Activated naive CD4-positive, alpha-beta T cell treated with anti-CD3 and anti-CD28 coated beads, Interleukin-2, amount 50 U/mL, for 72 hours (primary cell): ENCODE measurements around the gene ZNF341. TPM values are rescaled to one million over a fixed set of nuclear protein-coding genes. Genes with fewer than 3 reads are reported as not detected.
"Not testable (repeated sequence)": the region's sequence is repeated elsewhere in the genome, so short reads cannot be mapped to it uniquely, and the experiment has no call there.

Experiments used
- ATAC-seq, 2 donors: fragments of 150-1000 bp; cut with Tn5 transposase; 2 replicates each; pipeline ENCODE4 v1.10.0; 2021; ENCODE audit warnings: mild to moderate bottlenecking in 2 of 2, moderate library complexity in 2 of 2
- DNase-seq, 2 donors: peaks; one replicate each; pipeline ENCODE4 v3.0.0; 2021 to 2022; ENCODE audit warnings: low spot score in 2 of 2
- H3K27ac Mint-ChIP-seq, 2 donors: one replicate each; pipeline ENCODE4 v1.8.0; 2022; ENCODE audit warnings: mild to moderate bottlenecking in 2 of 2, mixed read lengths in 2 of 2
- H3K36me3 Mint-ChIP-seq, 2 donors: one replicate each; pipeline ENCODE4 v1.8.0; 2022; ENCODE audit warnings: mixed read lengths in 2 of 2
- H3K9me3 Mint-ChIP-seq, 2 donors: one replicate each; pipeline ENCODE4 v1.8.0; 2022; ENCODE audit warnings: mixed read lengths in 2 of 2
- total RNA-seq, 2 donors: library from RNA; stranded (reverse); gene quantifications; one replicate each; pipeline ENCODE4 v1.2.3, GENCODE V29; 2022

Gene ZNF341
- total RNA-seq, 2 donors from 2014 or later = 6.3 to 7.2 TPM

GRCh38 chr20:33697129-33697528 is 34.7 kb upstream of the ZNF341 start:
- Mint-ChIP-seq H3K36me3 (peaks cover 0 to 5% of the 10 kb centered on the region in 2 donors), H3K27ac (no peak overlapping the region), H3K9me3 (no peaks in the 10 kb centered on the region)
- DNase-seq (no peak), ATAC-seq (no peak)

- H3K27ac Mint-ChIP-seq, ATAC-seq, H3K36me3 Mint-ChIP-seq, H3K9me3 Mint-ChIP-seq, DNase-seq: not testable (repeated sequence)
These were observed 32.8 kb upstream of the ZNF341 start for GRCh38 chr20:33698966-33699365.

- not testable (repeated sequence) for H3K27ac Mint-ChIP-seq, H3K36me3 Mint-ChIP-seq, H3K9me3 Mint-ChIP-seq, DNase-seq, ATAC-seq
These were observed 30.9 kb upstream of the ZNF341 start for GRCh38 chr20:33700696-33701441.

- no peak overlapping the region for H3K27ac Mint-ChIP-seq
- peaks cover 0 to 5% of the 10 kb centered on the region in 2 donors for H3K36me3 Mint-ChIP-seq
- DNase-seq (no peak), ATAC-seq (no peak)
- H3K9me3 Mint-ChIP-seq = no peaks in the 10 kb centered on the region
These were observed 30.0 kb upstream of the ZNF341 start for GRCh38 chr20:33701629-33702450.

- H3K36me3 Mint-ChIP-seq = peaks cover 0 to 5% of the 10 kb centered on the region in 2 donors
- DNase-seq = no peak
- H3K27ac Mint-ChIP-seq = peak overlapping the region in 1 of 2 donors; percentile 44
- ATAC-seq = no peak
- no peaks in the 10 kb centered on the region for H3K9me3 Mint-ChIP-seq
These were observed 28.9 kb upstream of the ZNF341 start for GRCh38 chr20:33702861-33703260.

- DNase-seq (no peak), ATAC-seq (no peak)
- Mint-ChIP-seq H3K27ac (peak overlapping the region in 1 of 2 donors; percentile 57), H3K9me3 (no peaks in the 10 kb centered on the region), H3K36me3 (peaks cover 0 to 2% of the 10 kb centered on the region in 2 donors)
These were observed 28.2 kb upstream of the ZNF341 start for GRCh38 chr20:33703498-33704137.

GRCh38 chr20:33704197-33704924 is 27.4 kb upstream of the ZNF341 start:
- Mint-ChIP-seq H3K9me3 (no peaks in the 10 kb centered on the region), H3K36me3 (no peaks in the 10 kb centered on the region), H3K27ac (no peak overlapping the region)
- ATAC-seq = no peak
- no peak for DNase-seq

- DNase-seq = no peak
- H3K36me3 Mint-ChIP-seq = no peaks in the 10 kb centered on the region
- H3K27ac Mint-ChIP-seq = no peak overlapping the region
- no peak for ATAC-seq
- no peaks in the 10 kb centered on the region for H3K9me3 Mint-ChIP-seq
These were observed 24.1 kb upstream of the ZNF341 start for GRCh38 chr20:33707668-33708067.

GRCh38 chr20:33709398-33709797 is 22.4 kb upstream of the ZNF341 start:
- DNase-seq = no peak
- H3K36me3 Mint-ChIP-seq = no peaks in the 10 kb centered on the region
- peak; percentile 55 to 79 for ATAC-seq
- H3K27ac Mint-ChIP-seq = no peak overlapping the region
- H3K9me3 Mint-ChIP-seq = no peaks in the 10 kb centered on the region

GRCh38 chr20:33709905-33710541 is 21.8 kb upstream of the ZNF341 start:
- ATAC-seq (peak in 1 of 2 donors; percentile 35), DNase-seq (no peak)
- no peak overlapping the region for H3K27ac Mint-ChIP-seq
- no peaks in the 10 kb centered on the region for H3K9me3 Mint-ChIP-seq
- H3K36me3 Mint-ChIP-seq = no peaks in the 10 kb centered on the region

GRCh38 chr20:33710681-33711445 is 20.9 kb upstream of the ZNF341 start:
- ATAC-seq = no peak
- Mint-ChIP-seq H3K9me3 (no peaks in the 10 kb centered on the region), H3K36me3 (no peaks in the 10 kb centered on the region), H3K27ac (peak overlapping the region; percentile 27 to 76)
- DNase-seq = no peak

GRCh38 chr20:33711446-33711738 is 20.4 kb upstream of the ZNF341 start:
- Mint-ChIP-seq H3K36me3 (no peaks in the 10 kb centered on the region), H3K9me3 (no peaks in the 10 kb centered on the region), H3K27ac (peak overlapping the region in 1 of 2 donors; percentile 27)
- DNase-seq = no peak
- ATAC-seq = no peak

- H3K27ac Mint-ChIP-seq = peak overlapping the region in 1 of 2 donors; percentile 25
- no peak for DNase-seq
- no peak for ATAC-seq
- no peaks in the 10 kb centered on the region for H3K36me3 Mint-ChIP-seq
- no peaks in the 10 kb centered on the region for H3K9me3 Mint-ChIP-seq
These were observed 17.9 kb upstream of the ZNF341 start for GRCh38 chr20:33713865-33714367.

GRCh38 chr20:33716498-33716897 is 15.3 kb upstream of the ZNF341 start:
- H3K27ac Mint-ChIP-seq = peak overlapping the region in 1 of 2 donors; percentile 3
- peaks cover 3 to 4% of the 10 kb centered on the region in 2 donors for H3K9me3 Mint-ChIP-seq
- no peak for DNase-seq
- peaks cover 0 to 6% of the 10 kb centered on the region in 2 donors for H3K36me3 Mint-ChIP-seq
- no peak for ATAC-seq

GRCh38 chr20:33719277-33719988 is 12.4 kb upstream of the ZNF341 start:
- peak in 1 of 2 donors; percentile 1 for ATAC-seq

More at GRCh38 chr20:33719277-33719988, 12.4 kb upstream of the ZNF341 start:
- Mint-ChIP-seq H3K9me3 (peaks cover 3 to 4% of the 10 kb centered on the region in 2 donors), H3K27ac (peak overlapping the region; percentile 81 to 96), H3K36me3 (peaks cover 0 to 6% of the 10 kb centered on the region in 2 donors)
- peak in 1 of 2 donors; percentile 15 for DNase-seq
